Heart left ventricle (tissue), 16 donors: ENCODE results near the gene SIRPB1. TPM values are rescaled to one million over a fixed set of nuclear protein-coding genes. Genes with fewer than 3 reads are reported as not detected.
"Not testable (repeated sequence)": the region's sequence is repeated elsewhere in the genome, so short reads cannot be mapped to it uniquely, and the experiment has no call there.

Experiments used
- ATAC-seq, 4 donors: fragments of 200-7000 bp; cut with Tn5 transposase; one replicate each; pipeline ENCODE4 v1.9.1; 2020 to 2022; ENCODE audit warnings: moderate library complexity in 4 of 4, mild to moderate bottlenecking in 3 of 4, moderate number of reproducible peaks in 1 of 4
- DNase-seq, 5 donors: peaks; one replicate each; pipeline ENCODE4 v3.0.0-alpha.2; 2020
- H3K27ac ChIP-seq, 12 donors: fragments of 200-600 bp; sonication (generic) in 4 of 12; one replicate each; pipeline versions ENCODE4 v1.5.0 to v1.8.0; 2016 to 2022; ENCODE audit warnings: mild to moderate bottlenecking in 2 of 12
- H3K27me3 ChIP-seq, 9 donors: fragments of 200-600 bp; sonication (generic) in 2 of 9; one replicate each; pipeline versions ENCODE4 v1.5.1 to v1.8.0; 2016 to 2022; ENCODE audit warnings: mild to moderate bottlenecking in 3 of 9
- H3K36me3 ChIP-seq, 9 donors: fragments of 200-600 bp; sonication (generic) in 2 of 9; one replicate each; pipeline versions ENCODE4 v1.5.0 to v1.8.0; 2018 to 2022; ENCODE audit warnings: mild to moderate bottlenecking in 2 of 9
- H3K4me1 ChIP-seq, 12 donors: fragments of 200-600 bp; sonication (generic) in 4 of 12; one replicate each; pipeline versions ENCODE4 v1.5.0 to v1.8.0; 2016 to 2022; ENCODE audit warnings: mild to moderate bottlenecking in 3 of 12
- H3K4me3 ChIP-seq, 12 donors: fragments of 200-600 bp; sonication (generic) in 4 of 12; one replicate each; pipeline versions ENCODE4 v1.5.0 to v1.8.0; 2017 to 2022; ENCODE audit warnings: mild to moderate bottlenecking in 9 of 12, moderate library complexity in 4 of 12
- H3K9me3 ChIP-seq, 12 donors: fragments of 200-600 bp; sonication (generic) in 4 of 12; one replicate each; pipeline versions ENCODE4 v1.5.0 to v1.8.0; 2016 to 2022; ENCODE audit warnings: mild to moderate bottlenecking in 1 of 12
- POLR2A ChIP-seq, 2 donors: fragments of 450-650 bp; IDR thresholded peaks; one replicate each; pipeline ENCODE4 v1.6.1; 2017; ENCODE audit warnings: antibody characterized with exemption in 2 of 2, mild to moderate bottlenecking in 2 of 2, moderate library complexity in 2 of 2
- WGBS, 4 donors: extraction: QIAGEN DNeasy Blood & Tissue Kit in 2 of 4; methylation state at CpG; one replicate each; pipeline versions ENCODE4 v1.1.5 to v1.1.7; 2013 to 2018; 5-methylcytosine and 5-hydroxymethylcytosine counted together
- intact Hi-C, 10 donors: fragments of 100-400 bp; cut with DNase I; formaldehyde crosslinking; loops; one replicate each; pipeline versions ENCODE4 v1.11.1 to v1.14.2; 2022
- polyA plus RNA-seq, 2 donors: library from polyadenylated mRNA; stranded (reverse); fragments of 200-250 nt; gene quantifications; one replicate each; pipeline ENCODE4 v1.2.3, GENCODE V29; 2013
- total RNA-seq, 9 donors: library from RNA; depleted of rRNA in 2 of 9; stranded (reverse); fragments of >200 nt in 2 of 9; fragmentation: NEBNext Ultra II Directional in 3 of 9; extraction: Animal tissue kit (Norgen Biotek cat#: 25700) in 3 of 9; gene quantifications; one replicate each; pipeline versions ENCODE4 v1.1.0 to v1.2.4, GENCODE V29; 2016 to 2023
- TF ChIP-seq, protein P1 (sequence below), 12 donors: fragments of 200-600 bp; sonication (generic) in 4 of 12; IDR thresholded peaks; one replicate each; pipeline versions ENCODE4 v1.5.0 to v1.8.0; 2018 to 2022; ENCODE audit warnings: antibody characterized with exemption in 12 of 12, mild to moderate bottlenecking in 5 of 12
- donor health status: ischemic (EF 13 %, LVEDD 7.1; RV severe dilation, severe dysfunction).
- donor health status: healthy with polysubstance abuse.
- donor health status: DM: no; HTN: yes; CAD: no.
- donor health status: DM: no; HTN: no; CAD: no.
- donor health status: ischemic (EF 25% LVEDD 6.9; RV normal size, moderate dysfunction).
- donor health status: ischemic (EF 25% LVEDD 5.7; RV mildly dilated, moderate dysfunction).
- donor health status: healthy.
- donor health status: DM: yes; HTN: yes; CAD: no.
- donor health status: ischemic (EF 35%, LVEDD 5.7; RV mildly dilated, moderate dysfunction).
- donor health status: nonischemic (EF 11% LVEDD 7.7; RV severe dilation, severe dysfunction).
- donor health status: DM: yes; HTN: yes; CAD: no.
- donor health status: PGD.
- donor health status: ischemic (EF 29% LVEDD 5.4; RV normal size, mild dysfunction).
- donor health status: nonischemic (EF 23%, LVEDD 6.1; RV moderate dilation, normal function).

The SIRPB1 gene
- total and polyA plus RNA-seq, 11 donors: 0.19 to 14.0 (median 1.3) TPM

GRCh38 chr20:1577906-1578305 lies 41.9 kb downstream of the SIRPB1 start:
- Histone ChIP-seq H3K27ac (no peak overlapping the region), H3K4me3 (no peak overlapping the region), H3K27me3 (no peaks in the 10 kb centered on the region), H3K9me3 (no peaks in the 10 kb centered on the region), H3K4me1 (no peaks in the 10 kb centered on the region), H3K36me3 (no peaks in the 10 kb centered on the region)
- no peak for ATAC-seq
- TF ChIP-seq, protein P1, sequence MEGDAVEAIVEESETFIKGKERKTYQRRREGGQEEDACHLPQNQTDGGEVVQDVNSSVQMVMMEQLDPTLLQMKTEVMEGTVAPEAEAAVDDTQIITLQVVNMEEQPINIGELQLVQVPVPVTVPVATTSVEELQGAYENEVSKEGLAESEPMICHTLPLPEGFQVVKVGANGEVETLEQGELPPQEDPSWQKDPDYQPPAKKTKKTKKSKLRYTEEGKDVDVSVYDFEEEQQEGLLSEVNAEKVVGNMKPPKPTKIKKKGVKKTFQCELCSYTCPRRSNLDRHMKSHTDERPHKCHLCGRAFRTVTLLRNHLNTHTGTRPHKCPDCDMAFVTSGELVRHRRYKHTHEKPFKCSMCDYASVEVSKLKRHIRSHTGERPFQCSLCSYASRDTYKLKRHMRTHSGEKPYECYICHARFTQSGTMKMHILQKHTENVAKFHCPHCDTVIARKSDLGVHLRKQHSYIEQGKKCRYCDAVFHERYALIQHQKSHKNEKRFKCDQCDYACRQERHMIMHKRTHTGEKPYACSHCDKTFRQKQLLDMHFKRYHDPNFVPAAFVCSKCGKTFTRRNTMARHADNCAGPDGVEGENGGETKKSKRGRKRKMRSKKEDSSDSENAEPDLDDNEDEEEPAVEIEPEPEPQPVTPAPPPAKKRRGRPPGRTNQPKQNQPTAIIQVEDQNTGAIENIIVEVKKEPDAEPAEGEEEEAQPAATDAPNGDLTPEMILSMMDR (IDR thresholded peaks at IDR 0.05): no peak
- no peak for TF ChIP-seq POLR2A (IDR thresholded peaks at IDR 0.05)
- DNase-seq: no peak
- intact Hi-C loops: loop anchor here in 4 of 10 donors (2.0 kb wide), 2 partner anchors 37 to 39 kb away; no protein-coding TSS in a partner anchor
- 87 to 93% (median 90%) methylated on average over 4 of the region's 4 CpGs for WGBS, 4 donors

DNA sequence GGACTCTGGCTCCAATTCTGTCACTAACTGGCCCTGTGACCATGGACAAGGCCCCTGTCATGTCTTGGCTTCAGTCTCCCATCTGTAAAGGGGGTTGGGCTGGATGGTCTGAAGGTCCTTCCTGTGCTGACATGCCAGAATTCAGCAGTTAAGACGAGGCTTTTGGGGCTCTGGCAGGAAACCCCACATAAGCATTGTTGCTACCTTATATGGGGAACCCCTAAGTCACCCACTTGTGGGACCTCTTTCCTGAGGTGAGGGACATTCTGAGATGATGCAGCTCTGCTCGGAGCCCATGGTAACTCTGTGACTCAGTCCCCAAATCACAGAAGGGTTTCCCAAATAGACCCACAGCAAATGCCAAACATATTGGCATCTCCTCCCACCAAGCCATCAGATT lies 42.5 kb downstream of the SIRPB1 start:
- ATAC-seq, intact Hi-C loops, H3K27me3 ChIP-seq, H3K9me3 ChIP-seq, H3K4me1 ChIP-seq, DNase-seq, H3K4me3 ChIP-seq, H3K36me3 ChIP-seq, H3K27ac ChIP-seq: not testable (repeated sequence)
- WGBS, 4 donors: 42 to 70% (median 53%) methylated on average over 2 of the region's 2 CpGs

- Histone ChIP-seq H3K4me3 (no peak overlapping the region), H3K36me3 (no peaks in the 10 kb centered on the region), H3K27ac (no peak overlapping the region), H3K9me3 (no peaks in the 10 kb centered on the region), H3K4me1 (no peaks in the 10 kb centered on the region), H3K27me3 (no peaks in the 10 kb centered on the region)
- intact Hi-C loops: no loop called here
- 78 to 95% (median 89%) methylated on average over 3 of the region's 3 CpGs for WGBS, 4 donors
- no peak for ATAC-seq
- no peak for DNase-seq
- no peak for TF ChIP-seq POLR2A (IDR thresholded peaks at IDR 0.05)
- TF ChIP-seq, protein P1 (IDR thresholded peaks at IDR 0.05): no peak
Observed at GRCh38 chr20:1576641-1577040, 43.2 kb downstream of the SIRPB1 start.

GRCh38 chr20:1576003-1576402 lies 43.8 kb downstream of the SIRPB1 start:
- H3K27me3 ChIP-seq, H3K36me3 ChIP-seq, H3K4me3 ChIP-seq, intact Hi-C loops, H3K27ac ChIP-seq, H3K4me1 ChIP-seq, ATAC-seq, H3K9me3 ChIP-seq, DNase-seq: not testable (repeated sequence)
- WGBS, 4 donors: 60 to 86% methylated on average over 1 of the region's 1 CpG; no CpG with 5 or more reads in 2 of the 4 donors

GRCh38 chr20:1571583-1571982 lies 48.2 kb downstream of the SIRPB1 start:
- DNase-seq, ATAC-seq, H3K4me3 ChIP-seq, H3K27me3 ChIP-seq, intact Hi-C loops, H3K9me3 ChIP-seq, H3K27ac ChIP-seq, H3K36me3 ChIP-seq: not testable (repeated sequence)
- WGBS, 4 donors: 79 to 89% (median 85%) methylated on average over 8 of the region's 8 CpGs
- peaks cover 0 to 32% (median 0%) of the 10 kb centered on the region in 12 donors for H3K4me1 ChIP-seq

Other genes with a start within 250 kb of the SIRPB1 start
- gene FKBP1A, start 227.0 kb downstream of the SIRPB1 start, total RNA-seq: 100 to 1,000 TPM in 8 of 9 donors, 10 to 100 TPM in 1; 71.3 to 316 (median 144) TPM
- gene FKBP1A, start 227.0 kb downstream of the SIRPB1 start, polyA plus RNA-seq: 100 to 1,000 TPM in 1 of 2 donors, 10 to 100 TPM in 1; 89.6 to 401 TPM
- gene NSFL1C, start 153.2 kb downstream of the SIRPB1 start, total RNA-seq: 10 to 100 TPM; 27.9 to 66.6 (median 62.1) TPM
- gene NSFL1C, start 153.2 kb downstream of the SIRPB1 start, polyA plus RNA-seq: 10 to 100 TPM; 30.6 to 55.8 TPM
- gene SIRPB2, start 128.6 kb downstream of the SIRPB1 start, total RNA-seq: 10 to 100 TPM in 1 of 9 donors, 1 to 10 TPM in 6, under 1 TPM in 2; 0.74 to 11.9 (median 2.4) TPM
- gene SIRPB2, start 128.6 kb downstream of the SIRPB1 start, polyA plus RNA-seq: 1 to 10 TPM; 1.5 to 2.1 TPM
- gene SIRPD, start 62.3 kb downstream of the SIRPB1 start, total RNA-seq: 1 to 10 TPM in 1 of 9 donors, not detected in 8; 1.1 TPM
- gene SIRPD, start 62.3 kb downstream of the SIRPB1 start, polyA plus RNA-seq: not detected
- 1 to 10 TPM in 1 of 9 donors, under 1 TPM in 1, not detected in 7; 0.54 to 2.3 TPM for gene SIRPG, start 37.8 kb upstream of the SIRPB1 start, total RNA-seq
- gene SIRPG, start 37.8 kb upstream of the SIRPB1 start, polyA plus RNA-seq: not detected